HG03139 (cell line): ENCODE measurements around the gene ZNF2.

Experiments
- ATAC-seq: cut with Tn5 transposase; IDR thresholded peaks from one replicate; pipeline ENCODE4 v1.9.1; 2021; ENCODE audit not compliant: unreplicated experiment

The ZNF2 gene

GRCh38 chr2:95204396-95204795 lies 38.8 kb downstream of the ZNF2 start:
- ATAC-seq, result no peak

- no peak for ATAC-seq
These were observed 40.5 kb downstream of the ZNF2 start for GRCh38 chr2:95206096-95206495.

GRCh38 chr2:95207111-95207961 lies 41.7 kb downstream of the ZNF2 start, which contains the start of gene ZNF892:
Gene ZNF892, plus strand, starts transcription at chr2:95207521. Its CDS starts 295 bp downstream, at chr2:95207816.
- peak; percentile 95 for ATAC-seq

- ATAC-seq, result no peak
These were observed 42.5 kb downstream of the ZNF2 start for GRCh38 chr2:95208106-95208505.

GRCh38 chr2:95215018-95215612 lies 49.5 kb downstream of the ZNF2 start:
- no peak for ATAC-seq

DNA sequence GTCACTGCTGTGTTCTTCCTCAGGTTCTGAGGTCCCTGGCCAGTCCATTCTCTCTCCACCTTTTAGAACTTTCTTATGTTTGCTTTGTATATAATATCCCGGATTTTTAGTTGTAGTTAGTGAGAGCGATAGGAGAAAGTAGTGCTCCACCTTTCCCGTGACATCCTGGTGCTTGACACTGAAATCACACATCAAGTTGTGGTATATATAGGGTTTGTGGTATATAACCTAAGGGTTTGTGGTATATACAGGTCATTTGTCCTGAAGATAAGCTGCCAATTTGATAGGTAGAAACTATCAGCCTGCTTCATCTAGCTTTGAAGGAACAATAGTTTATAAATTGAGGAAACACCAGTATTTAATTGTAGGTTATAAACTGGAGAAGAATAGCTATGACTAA lies 54.8 kb downstream of the ZNF2 start:
- no peak for ATAC-seq

- no peak for ATAC-seq
These were observed 60.0 kb downstream of the ZNF2 start for GRCh38 chr2:95225658-95226057.

DNA sequence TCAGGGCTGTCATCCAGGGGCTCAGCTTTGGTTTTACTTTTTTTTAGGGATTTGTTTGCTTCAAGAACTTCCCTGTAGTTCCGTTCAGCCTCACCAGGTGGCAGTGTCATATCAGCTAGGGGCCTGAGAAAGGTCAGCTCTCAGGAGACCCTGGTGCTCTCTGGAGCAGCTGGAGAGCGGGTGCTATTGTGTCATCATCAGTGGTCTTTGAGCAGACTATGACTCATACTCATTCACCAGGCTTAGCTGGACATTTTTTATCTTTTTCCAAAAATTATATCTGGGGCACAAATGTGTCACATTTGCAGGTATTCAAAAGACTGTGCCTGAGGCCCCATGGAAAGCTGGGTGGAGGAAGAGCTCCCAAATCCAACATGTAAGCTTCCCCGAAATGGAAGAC lies 66.1 kb downstream of the ZNF2 start:
- ATAC-seq, result no peak

DNA sequence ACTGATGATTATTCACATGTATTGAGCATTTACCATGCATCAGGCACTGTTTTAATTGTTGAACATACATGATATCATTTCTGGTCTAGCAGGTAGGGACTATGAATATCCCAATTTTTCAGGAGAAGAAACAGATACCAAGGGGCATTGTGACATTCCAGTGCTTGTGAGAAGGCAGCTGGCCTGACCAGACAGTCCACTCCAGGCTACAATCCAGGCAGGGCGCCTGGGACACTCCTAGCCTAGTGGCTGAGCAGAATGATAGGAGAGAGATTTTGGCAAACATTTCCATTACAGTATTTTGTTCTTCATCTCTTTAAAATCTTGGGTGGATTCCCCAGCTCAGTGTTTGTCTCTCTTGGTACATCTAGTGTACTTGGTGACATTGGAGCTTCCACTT lies 66.6 kb downstream of the ZNF2 start:
- no peak for ATAC-seq
